SH-SY5Y (cell line): ENCODE measurements around the gene STPG4.

ENCODE experiments used
- GATA2 ChIP-seq: IDR thresholded peaks from 2 replicates; pipeline ENCODE4 v1.6.1; 2011; ENCODE audit warnings: mild to moderate bottlenecking, low read depth, low read length
- GATA3 ChIP-seq: IDR thresholded peaks from 2 replicates; pipeline ENCODE4 v1.6.1; 2011; ENCODE audit warnings: low read depth, mild to moderate bottlenecking, low read length, moderate library complexity

DNA sequence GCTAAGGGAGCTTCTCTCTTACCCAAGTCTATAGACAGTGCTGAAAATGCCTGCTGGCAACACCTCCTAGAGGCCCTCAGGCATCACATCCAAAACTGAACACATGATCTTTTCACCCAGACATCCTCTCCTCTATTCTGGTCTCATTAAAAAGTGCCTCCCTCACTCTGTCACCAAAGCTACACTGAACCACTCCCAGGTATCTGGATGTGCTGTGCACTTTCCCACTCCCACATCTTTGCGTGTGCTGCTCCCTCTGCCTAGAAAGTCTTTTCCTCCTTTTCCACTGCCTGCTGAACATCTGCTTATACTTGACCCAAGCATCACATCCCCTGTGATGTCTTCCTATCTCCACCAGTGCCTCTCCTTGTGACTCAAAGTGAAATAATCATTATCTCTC, 26.1 kb upstream of the STPG4 start:
- TF ChIP-seq GATA2 (no peak), GATA3 (no peak)
